Stimulated activated CD8-positive, alpha-beta memory T cell treated with anti-CD3 and anti-CD28 coated beads, Interleukin-7, amount 100 ng/mL, for 1 hour (primary cell): ENCODE data around the gene ZFYVE28.

Experiments
- DNase-seq, 2 donors: peaks; one replicate each; pipeline ENCODE4 v3.0.0-alpha.2; 2020; ENCODE audit warnings: low read depth in 2 of 2

ZFYVE28 gene

GRCh38 chr4:2333356-2333841, 85.0 kb downstream of the ZFYVE28 start:
- DNase-seq = no peak

GRCh38 chr4:2332976-2333319, 85.5 kb downstream of the ZFYVE28 start:
- DNase-seq = no peak

DNA sequence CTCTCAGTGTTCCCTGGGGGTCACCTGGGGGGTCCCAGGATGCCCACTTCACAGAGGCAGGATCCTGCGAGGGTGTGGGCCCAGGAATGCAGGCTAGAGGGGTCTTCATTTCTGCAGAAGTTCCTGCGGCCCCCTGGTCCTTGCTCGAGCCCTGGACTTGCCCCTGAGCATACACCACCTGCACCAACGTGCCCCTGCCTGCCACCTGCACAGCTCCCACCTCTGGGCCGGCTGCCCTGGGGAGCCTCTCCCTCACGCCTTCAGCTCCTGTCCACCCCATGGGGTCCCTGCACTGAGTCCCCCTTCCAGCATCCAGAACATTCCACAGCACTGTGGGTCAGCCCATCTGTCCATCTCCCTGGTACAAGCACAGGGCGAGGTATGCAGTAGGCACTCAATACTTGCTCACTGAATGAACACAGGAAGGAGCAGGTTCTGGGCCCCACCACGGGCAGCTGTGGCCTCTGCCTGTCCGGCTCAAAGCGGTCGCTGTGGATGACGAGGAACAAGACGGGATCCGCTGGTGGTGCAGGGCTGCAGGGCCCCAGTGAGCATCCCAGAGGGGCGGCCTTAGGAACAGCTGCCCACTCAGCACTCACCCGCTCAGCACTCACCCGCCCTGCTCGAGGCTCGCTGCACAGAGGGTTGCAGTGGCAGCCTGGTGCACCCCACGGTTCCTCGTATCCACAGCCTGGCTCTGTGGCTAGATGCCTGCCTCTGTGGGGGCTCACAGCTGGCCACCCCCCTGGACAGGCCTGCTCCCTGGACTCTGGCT, 86.1 kb downstream of the ZFYVE28 start:
- no peak for DNase-seq

DNA sequence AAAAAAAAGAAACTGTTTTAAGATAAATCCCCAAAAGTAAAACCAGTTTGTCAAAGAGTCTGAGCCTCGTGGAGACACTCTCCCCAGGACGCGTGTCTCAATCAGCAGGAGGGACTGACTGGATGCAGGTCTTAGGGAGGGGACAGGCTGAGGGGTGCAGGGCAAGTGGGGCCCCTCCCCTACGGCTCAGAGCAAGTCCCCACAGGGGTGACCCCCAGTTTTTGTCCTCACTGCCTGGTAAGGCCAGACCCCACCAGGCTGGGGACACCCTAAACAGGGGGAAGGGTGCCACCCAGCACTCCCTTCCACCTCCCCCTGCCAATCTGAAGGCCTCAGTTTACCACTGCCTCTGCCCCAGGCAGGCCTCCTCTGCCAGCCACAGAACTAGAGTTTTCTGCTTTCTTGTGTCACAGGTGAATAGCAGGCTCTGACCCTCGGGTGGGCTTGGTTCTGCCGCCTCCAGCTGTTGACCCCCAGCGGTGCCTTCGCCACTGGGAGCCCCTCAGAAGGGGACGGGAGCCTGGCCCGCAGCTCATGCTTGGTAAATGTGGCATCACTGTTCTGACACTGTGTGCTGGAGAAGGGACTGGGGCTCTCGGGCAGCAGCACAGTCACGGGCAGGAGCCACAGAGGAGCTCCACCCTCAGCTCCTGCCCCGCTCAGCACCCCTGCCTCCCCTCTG, 86.8 kb downstream of the ZFYVE28 start:
- no peak for DNase-seq

DNA sequence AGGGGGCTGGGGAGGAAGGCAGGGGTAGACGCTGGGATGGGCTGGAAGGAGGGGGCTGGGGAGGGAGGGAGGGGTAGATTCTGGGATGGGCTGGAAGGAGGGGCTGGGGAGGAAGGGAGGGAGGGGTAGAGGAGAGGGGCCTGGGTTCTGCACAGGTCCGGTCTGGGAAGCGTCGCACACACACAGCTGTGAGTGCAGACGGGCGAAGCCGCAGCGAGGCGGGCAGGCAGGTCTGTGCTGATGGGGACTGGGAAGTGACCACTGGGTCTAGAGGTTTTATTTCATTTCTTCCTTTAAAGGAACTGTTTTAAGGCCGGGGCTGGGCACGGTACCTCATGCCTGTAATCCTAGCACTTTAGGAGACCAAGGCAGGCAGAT, 87.4 kb downstream of the ZFYVE28 start:
- no peak for DNase-seq

DNA sequence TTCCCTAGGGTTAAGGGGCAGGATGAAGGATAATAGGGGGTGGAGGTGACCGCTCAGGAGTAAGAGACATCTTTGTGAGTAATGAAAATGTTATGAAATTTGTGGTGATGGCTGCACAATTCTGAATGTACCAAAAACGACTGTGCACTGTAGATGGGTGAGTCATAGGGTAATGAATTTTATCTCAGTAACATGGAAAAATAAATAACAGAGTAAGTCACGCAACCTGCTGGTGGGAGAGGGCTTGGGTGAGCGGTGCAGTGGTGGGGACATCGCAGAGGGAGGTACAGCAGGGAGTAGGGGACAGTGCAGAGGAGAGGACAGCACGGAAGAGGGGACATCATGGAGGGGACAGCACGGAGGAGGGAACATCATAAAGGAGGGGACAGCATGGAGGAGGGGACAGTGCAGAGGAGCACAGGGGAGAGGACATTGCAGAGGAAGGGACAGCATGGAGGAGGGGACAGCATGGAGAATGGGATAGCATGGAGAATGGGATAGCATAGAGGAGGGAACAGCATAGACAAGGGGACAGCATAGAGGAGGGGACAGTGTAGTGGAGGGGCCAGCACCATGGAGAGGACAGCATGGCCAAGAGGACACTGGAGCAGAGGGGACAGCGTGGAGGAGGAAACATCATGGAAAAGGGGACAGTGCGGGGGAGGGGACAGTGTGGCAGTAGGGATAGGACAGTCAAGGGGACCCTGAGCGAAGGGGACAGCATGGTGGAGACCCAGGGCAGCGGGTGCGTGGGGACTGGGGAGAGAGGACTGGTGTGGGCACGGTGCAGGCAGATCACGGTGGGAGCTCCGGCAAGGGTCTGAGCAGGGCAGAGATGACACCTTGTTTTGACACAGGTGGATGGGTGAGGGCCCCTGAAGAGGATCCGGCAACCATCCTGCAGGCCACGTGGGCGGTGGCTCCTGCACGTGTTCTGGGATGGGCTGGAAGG, 88.1 kb downstream of the ZFYVE28 start:
- no peak for DNase-seq

DNA sequence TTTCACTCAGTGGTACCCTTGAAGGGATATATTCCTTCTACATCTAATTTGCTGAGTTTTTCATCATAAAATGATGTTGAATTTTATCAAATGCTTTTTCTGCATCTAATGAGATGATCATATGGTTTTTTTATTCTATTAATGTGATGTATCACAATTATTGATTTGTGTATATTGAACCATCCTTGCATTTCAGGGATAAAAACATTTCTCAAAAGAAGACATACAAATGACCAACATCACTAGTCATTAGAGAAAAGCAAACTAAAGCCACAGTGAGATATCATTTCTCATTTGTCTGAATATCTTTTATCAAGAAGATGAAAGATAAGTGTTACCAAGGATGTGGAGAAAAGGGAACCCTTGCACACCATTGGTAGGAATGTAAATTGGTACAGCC, 90.9 kb downstream of the ZFYVE28 start:
- no peak for DNase-seq

DNA sequence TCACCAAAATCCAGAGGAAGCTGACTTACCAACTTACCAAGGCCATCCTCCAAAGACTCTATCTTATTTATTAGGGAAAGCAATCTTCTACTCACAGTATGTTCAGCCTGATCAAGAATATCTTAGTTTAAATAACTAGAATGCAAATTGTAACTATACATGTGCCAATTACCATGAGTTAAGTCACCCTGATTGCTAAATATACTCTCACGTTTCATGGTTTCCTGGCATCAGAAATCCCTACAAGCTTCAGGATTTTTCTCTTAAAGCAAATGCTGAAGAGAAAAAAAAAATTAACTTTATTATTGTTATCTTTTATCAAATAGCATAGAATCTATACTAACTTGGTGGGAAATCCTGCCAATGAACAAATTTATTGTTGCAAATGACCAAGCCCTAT, 93.6 kb downstream of the ZFYVE28 start:
- no peak for DNase-seq

DNA sequence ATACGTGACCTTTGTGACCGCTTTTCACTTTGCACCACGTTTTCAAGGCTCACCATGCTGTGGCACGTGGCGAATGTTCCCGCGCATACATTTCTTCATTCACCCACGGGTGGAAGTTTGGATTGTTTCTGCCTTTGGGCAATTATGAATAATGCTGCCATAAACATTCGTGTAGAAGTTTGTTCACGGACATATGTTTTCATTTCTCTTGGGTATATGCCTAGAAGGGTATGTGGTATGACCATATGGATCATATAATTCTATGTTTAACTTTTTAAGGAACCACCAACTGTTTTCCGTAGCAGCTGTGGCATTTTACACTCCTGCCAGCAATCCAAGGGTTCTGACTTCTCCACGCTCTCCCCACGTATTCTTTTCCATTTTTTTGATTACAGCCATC, 95.6 kb downstream of the ZFYVE28 start:
- DNase-seq = no peak

GRCh38 chr4:2322227-2322626, 96.2 kb downstream of the ZFYVE28 start:
- no peak for DNase-seq

- DNase-seq = no peak
These were observed 96.9 kb downstream of the ZFYVE28 start for GRCh38 chr4:2321279-2322196.

DNA sequence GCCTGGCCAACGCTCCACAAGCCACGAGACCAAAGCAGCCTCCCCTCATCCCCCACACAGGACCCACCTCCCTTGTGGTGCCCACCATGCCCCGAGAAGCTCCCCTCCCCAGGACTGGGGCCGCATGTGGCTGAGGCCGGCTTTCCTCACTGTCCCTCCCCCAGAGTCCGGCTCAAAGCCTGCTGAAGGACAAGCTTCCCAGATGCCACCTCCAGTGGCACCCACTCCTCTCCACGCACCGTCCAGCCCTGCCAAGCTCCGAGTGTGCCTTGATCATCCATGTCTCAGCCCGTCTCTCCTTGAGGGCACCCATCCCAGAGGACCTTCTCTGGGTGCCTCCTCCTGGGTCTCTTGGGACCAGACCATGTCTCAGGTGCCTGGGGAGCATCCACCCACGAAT, 97.7 kb downstream of the ZFYVE28 start:
- DNase-seq = no peak

- DNase-seq = no peak
These were observed 98.3 kb downstream of the ZFYVE28 start for GRCh38 chr4:2320152-2320551.

DNA sequence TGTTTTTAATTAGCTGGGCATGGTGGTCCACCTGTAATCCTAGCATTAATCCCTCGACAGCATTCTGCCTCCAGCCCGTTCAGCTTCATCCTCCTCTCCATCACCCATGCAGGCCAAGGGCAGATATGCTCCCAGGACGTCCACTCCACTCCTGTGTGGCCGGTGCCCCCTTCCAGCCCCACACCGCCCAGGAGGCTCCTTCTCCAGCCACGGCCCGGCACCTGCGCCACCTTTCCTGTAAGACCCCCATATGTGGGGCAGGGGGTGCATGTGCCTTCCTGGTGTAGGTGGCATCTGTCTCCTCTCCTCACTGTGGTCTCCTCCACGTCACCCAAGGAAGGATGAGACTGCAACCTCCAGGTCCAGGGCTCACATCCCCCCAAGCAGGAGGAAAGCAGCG, 99.6 kb downstream of the ZFYVE28 start:
- no peak for DNase-seq

DNA sequence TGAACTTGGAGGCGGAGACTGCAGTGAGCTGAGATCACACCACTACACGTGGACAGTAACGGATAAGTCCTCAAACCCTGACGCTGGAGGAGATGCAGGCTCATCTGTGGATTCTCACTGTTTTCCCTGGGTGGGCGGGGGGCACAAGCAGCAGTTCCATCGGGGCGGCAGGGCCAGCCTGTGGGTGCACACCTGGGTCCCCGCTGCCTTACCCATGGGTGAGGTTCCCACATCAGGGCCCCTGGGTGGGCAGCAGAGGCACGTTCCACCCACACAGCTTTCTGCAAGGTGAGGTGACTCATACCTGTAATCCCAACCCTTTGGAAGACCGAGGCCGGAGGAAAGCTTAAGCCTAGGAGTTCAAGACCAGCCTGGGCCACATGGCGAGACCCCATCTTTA, 100.0 kb downstream of the ZFYVE28 start:
- no peak for DNase-seq

- DNase-seq = no peak
These were observed 105.1 kb downstream of the ZFYVE28 start for GRCh38 chr4:2313366-2313765.

DNA sequence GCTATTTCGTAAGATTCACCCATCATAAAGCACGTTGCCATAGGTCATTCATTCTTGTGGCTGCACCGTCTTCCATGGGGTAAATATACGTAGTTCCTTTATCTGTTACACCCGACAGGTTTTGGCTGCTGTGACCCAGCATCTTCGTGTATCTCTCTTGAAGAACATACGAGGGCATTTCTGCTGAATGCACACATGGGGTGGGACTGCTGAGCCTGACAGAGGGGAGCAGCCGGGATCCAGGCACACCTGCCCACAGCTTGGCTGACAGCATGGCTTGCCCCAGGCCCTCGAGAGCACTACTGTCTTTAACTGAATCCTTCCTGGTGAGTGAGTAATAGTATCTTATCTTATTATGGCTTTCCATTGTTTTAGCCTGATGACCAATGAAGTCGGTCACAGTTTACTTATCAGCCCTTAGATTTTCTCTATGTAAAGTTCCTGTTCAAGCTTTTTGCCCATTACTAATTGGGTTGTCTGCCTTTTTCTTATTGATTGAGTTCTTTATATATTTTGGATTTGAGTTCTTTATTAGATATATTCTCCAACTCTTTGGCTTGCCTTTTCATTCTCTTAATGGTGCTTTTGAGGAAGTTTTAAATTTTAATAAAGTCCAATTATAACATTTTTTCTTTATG, 111.6 kb downstream of the ZFYVE28 start:
- DNase-seq = no peak

DNA sequence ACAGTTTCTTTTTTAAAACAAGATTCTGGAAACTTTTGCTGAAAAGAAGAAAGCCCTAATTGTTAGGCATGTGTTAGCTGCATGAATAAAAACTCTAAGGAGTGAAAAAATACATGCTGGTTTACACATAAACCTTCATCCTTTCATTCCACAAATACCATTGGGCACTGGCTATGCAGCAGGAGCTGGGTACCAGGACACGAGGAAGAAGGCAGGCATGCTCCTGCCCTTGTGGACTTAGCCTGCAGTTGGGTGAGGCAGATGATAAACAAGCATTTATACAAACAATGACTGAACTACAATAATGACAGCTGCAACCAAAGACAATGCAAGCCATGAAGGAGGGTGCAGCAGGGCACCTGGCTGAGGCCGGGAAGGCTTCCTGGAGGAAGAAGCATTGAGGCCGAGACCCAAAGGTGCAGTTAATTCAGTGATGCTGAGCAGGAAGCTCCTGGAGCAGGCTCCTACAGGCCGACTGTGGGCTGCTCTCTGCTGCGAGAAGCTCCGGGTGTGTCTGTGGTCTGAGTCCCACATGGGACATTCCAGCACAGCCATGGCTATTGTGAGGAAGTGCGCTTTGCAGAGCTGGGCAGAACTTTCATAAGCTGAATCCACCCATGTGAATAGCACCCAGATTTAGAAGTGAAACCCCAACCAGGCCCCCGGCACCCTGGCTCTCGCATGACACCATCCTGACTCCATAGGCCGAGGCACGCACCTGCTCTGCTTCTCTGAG, 112.5 kb downstream of the ZFYVE28 start:
- DNase-seq = no peak

- no peak for DNase-seq
These were observed 113.4 kb downstream of the ZFYVE28 start for GRCh38 chr4:2304877-2305561.
